CD4-positive, alpha-beta T cell treated with Interleukin-15 for 4 hours (primary cell): ENCODE results near the gene WBP2.
"Not testable (repeated sequence)": the region's sequence is repeated elsewhere in the genome, so short reads cannot be mapped to it uniquely, and the experiment has no call there.

Experiments
- DNase-seq: peaks from one replicate; pipeline ENCODE4 v3.0.0-alpha.2; 2020; ENCODE audit warnings: low spot score

The WBP2 gene

DNA sequence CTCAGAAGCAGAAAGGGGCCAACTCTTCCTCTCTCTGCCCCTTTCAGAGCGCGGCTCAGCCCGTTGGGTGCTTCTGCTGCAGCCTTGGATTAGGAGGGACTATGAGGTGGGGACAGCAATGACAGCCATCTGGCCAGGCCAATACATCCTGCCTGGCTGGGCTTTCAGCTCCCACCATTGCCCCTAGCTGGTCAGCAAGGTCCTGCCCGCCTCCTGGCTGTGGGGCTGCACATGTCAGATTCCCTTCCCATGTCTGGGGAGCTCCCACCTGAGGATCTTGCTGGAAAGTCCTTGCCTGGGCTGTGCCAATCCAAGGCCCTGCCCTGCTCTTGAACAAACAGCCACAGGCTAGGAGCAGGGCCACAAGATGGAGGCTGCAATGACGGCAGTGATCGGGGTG is 33.3 kb upstream of the WBP2 start:
- DNase-seq = no peak

DNA sequence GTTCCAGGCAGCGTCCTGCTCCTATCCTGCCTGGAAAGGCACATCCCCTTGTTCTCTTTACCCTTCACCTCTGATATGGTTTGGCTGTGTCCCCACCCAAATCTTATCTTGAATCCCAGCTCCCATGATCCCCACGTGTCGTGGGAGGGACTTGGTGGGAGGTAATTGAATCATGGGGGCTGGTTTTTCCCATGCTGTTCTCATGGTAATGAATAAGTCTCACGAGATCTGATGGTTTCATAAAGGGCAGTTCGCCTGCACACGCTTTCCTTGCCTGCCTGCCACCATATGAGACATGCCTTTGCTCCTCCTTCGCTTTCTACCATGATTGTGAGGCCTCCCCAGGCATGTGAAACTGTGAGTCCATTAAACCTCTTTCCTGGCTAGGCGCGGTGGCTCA is 30.7 kb upstream of the WBP2 start:
- DNase-seq = not testable (repeated sequence)

GRCh38 chr17:75885431-75885830 is 30.3 kb upstream of the WBP2 start:
- DNase-seq = no peak

- DNase-seq = no peak
Observed at GRCh38 chr17:75881678-75882454, 26.7 kb upstream of the WBP2 start.

- no peak for DNase-seq
Observed at GRCh38 chr17:75880266-75880665, 25.1 kb upstream of the WBP2 start.

GRCh38 chr17:75878174-75878998 is 23.3 kb upstream of the WBP2 start, which contains the start of gene TRIM47:
TSS of gene TRIM47 (minus strand) at chr17:75878581. CDS start at chr17:75878548, 33 bp downstream.
- no peak for DNase-seq

DNA sequence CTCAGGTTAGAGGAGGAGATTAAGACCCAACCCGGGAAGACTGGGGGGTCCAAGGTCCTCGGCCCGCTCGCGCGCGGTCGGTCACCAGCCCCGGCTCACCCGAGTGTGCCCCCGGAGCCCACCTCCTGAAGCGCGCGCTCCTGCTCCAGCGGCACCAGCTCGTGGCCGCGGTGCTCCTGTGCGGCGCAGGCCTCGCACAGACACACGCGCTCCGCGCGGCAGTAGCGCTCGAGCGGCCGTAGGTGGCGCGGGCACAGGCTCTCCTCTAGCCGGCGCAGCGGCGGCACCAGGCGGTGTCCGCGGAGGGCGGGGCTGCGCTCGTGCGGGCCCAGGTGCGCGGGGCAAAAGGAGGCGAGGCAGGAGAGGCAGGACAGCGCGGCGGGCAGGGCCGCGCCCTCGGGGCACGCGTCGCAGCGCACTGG is 22.6 kb upstream of the WBP2 start:
- DNase-seq = peak; percentile 72

DNA sequence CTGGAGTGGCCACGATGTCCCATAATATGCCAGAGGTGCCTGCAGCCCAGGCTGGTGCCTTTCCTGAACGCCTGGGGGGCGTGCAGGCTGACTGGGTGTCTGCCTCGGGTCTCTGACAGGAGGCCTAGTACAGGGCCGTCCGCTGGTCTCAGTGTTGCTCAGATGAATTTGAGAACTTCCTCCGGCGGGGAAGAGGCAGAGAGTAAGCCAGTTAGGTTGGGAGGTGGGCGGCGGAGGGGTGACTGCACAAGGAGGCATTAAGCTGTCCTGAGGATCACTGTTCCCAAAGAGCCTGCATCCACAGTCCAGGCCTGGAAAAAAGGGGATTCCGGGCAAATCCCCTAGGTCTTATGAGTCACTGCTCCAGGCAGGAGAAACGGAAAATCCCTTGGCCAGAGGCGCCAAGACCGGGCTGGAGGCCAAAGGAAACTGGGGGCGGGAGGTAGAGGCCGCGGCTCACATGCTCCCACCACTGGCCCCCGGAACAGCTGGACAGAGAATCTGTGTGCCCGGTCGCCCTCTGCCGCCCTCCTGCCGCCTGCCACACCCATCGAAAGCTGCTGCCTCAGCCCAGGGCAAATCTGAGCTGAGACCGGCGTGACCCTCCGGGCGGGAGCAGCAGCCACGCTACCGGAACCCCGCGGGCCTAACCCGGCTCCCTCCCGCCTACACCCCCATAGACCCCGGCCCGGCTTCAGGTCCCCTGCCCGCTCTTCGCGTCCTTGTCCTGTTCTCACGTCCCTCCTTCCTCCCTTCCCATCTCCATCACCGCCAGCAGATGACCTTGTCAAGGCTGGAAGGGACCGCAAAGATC is 22.0 kb upstream of the WBP2 start:
- DNase-seq = no peak

- DNase-seq = peak; percentile 86
Observed at GRCh38 chr17:75876190-75876937, 21.2 kb upstream of the WBP2 start.

DNA sequence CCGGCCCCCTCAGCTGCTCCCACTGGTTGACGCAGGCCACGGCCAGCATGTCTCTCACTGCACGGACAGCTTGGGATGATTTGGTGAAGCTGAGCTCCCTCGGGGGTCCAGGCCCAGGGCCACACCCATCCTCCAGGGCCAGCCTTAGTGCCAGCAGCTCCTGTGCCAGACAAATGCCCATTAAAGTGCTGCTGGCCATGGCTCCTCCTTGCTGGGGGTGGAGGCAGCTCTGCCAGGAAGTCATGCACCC is 20.7 kb upstream of the WBP2 start:
- DNase-seq = no peak

- DNase-seq = no peak
Observed at GRCh38 chr17:75875182-75875939, 20.2 kb upstream of the WBP2 start.

GRCh38 chr17:75874323-75875181 is 19.4 kb upstream of the WBP2 start:
- DNase-seq = no peak

- no peak for DNase-seq
Observed at GRCh38 chr17:75873587-75874322, 18.6 kb upstream of the WBP2 start.

GRCh38 chr17:75872434-75873351 is 17.6 kb upstream of the WBP2 start:
- peak; percentile 73 for DNase-seq

DNA sequence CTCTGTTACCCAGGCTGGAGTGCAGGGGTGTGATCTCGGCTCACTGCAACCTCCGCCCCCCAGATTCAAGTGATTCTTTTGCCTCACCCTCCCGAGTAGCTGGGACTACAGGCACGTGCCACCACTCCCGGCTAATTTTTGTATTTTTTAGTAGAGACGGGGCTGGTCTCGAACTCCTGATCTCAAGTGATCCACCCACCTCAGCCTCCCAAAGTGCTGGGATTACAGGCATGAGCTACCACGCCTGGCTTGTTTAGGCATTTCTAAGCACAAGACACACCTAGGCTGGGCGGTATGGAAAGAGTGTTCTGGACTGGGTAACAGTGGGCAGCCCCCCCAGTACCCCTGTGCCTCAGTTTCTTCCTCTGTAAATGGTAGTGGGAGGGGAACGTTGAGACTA is 15.1 kb upstream of the WBP2 start:
- not testable (repeated sequence) for DNase-seq

GRCh38 chr17:75869282-75870141 is 14.4 kb upstream of the WBP2 start:
- no peak for DNase-seq

- not testable (repeated sequence) for DNase-seq
Observed at GRCh38 chr17:75868730-75869281, 13.7 kb upstream of the WBP2 start.
